HEK293 (cell line): ENCODE measurements around the gene SIK2.

ENCODE experiments used
- CTCF ChIA-PET: fragments of 350-600 bp; formaldehyde crosslinking; extraction: SDS; loops from one replicate; lab custom pipeline; 2021; ENCODE audit warnings: antibody characterized with exemption; lab: Yijun Ruan, JAX
- POLR2A ChIA-PET: fragments of 300-600 bp; formaldehyde crosslinking; extraction: SDS; loops from one replicate; lab custom pipeline; 2020; ENCODE audit warnings: antibody characterized with exemption, inconsistent platforms; lab: Yijun Ruan, JAX
- H3K27ac ChIP-seq: fragments of 200-500 bp; sonication (Bioruptor generic); 2 replicates; pipeline ENCODE4 v1.5.1; 2014; ENCODE audit warnings: low read depth, low read length, control low read depth, inconsistent platforms; ENCODE audit errors: extremely low read depth
- H3K36me3 ChIP-seq, 2 experiments: fragments of 200-500 bp in 1 of 2; sonication (Bioruptor generic) in 1 of 2; 1 replicate in 1 of 2; 2 replicates in 1 of 2; pipeline ENCODE4 v1.5.1; 2014 to 2017; ENCODE audit warnings: inconsistent platforms in 2 of 2, low read length in 2 of 2; ENCODE audit not compliant: control insufficient read depth in 2 of 2, insufficient read depth in 1 of 2
- H3K4me1 ChIP-seq: fragments of 200-500 bp; sonication (Bioruptor generic); 2 replicates; pipeline ENCODE4 v1.5.1; 2014; ENCODE audit warnings: mild to moderate bottlenecking, low read length, inconsistent platforms; ENCODE audit not compliant: control insufficient read depth, insufficient read depth
- H3K4me3 ChIP-seq: 2 replicates; pipeline ENCODE4 v1.5.1; 2011; ENCODE audit warnings: low read depth, mild to moderate bottlenecking, control low read depth, low read length, moderate library complexity
- H3K9me3 ChIP-seq: fragments of 200-500 bp; sonication (Bioruptor generic); 2 replicates; pipeline ENCODE4 v1.5.1; 2014; ENCODE audit warnings: low read depth, low read length, inconsistent platforms; ENCODE audit not compliant: control insufficient read depth, insufficient read depth
- GLI4 ChIP-seq: fragments of 450-650 bp; formaldehyde crosslinking; IDR thresholded peaks from 2 replicates; pipeline ENCODE4 v1.5.1; 2016; ENCODE audit warnings: missing biosample characterization, missing genetic modification characterization
- PRDM1 ChIP-seq: fragments of 450-650 bp; formaldehyde crosslinking; IDR thresholded peaks from 2 replicates; pipeline ENCODE4; 2016; ENCODE audit warnings: missing biosample characterization, missing genetic modification characterization
- PRDM10 ChIP-seq: fragments of 450-650 bp; formaldehyde crosslinking; IDR thresholded peaks from 2 replicates; pipeline ENCODE4 v1.5.1; 2016; ENCODE audit warnings: missing biosample characterization, missing genetic modification characterization
- PRDM2 ChIP-seq: fragments of 450-650 bp; formaldehyde crosslinking; IDR thresholded peaks from 2 replicates; pipeline ENCODE4 v1.5.1; 2016; ENCODE audit warnings: missing biosample characterization, missing genetic modification characterization, borderline replicate concordance
- SALL2 ChIP-seq: fragments of 450-650 bp; formaldehyde crosslinking; IDR thresholded peaks from 2 replicates; pipeline ENCODE4 v1.5.0; 2017; ENCODE audit warnings: missing biosample characterization, mild to moderate bottlenecking, missing genetic modification characterization, borderline replicate concordance
- TRIM28 ChIP-seq: IDR thresholded peaks from 2 replicates; pipeline ENCODE4 v1.6.1; 2011; ENCODE audit warnings: low read length, control low read depth, borderline replicate concordance
- ZFP37 ChIP-seq: fragments of 450-650 bp; formaldehyde crosslinking; IDR thresholded peaks from 2 replicates; pipeline ENCODE4 v1.5.1; 2016; ENCODE audit warnings: missing biosample characterization, missing genetic modification characterization
- ZFP41 ChIP-seq: fragments of 450-650 bp; formaldehyde crosslinking; IDR thresholded peaks from 2 replicates; pipeline ENCODE4 v1.5.1; 2016; ENCODE audit warnings: missing biosample characterization, missing genetic modification characterization, borderline replicate concordance
- ZNF138 ChIP-seq: fragments of 450-650 bp; formaldehyde crosslinking; IDR thresholded peaks from 2 replicates; pipeline ENCODE4 v1.5.1; 2016; ENCODE audit warnings: missing biosample characterization, missing genetic modification characterization, borderline replicate concordance
- ZNF221 ChIP-seq: fragments of 450-650 bp; formaldehyde crosslinking; IDR thresholded peaks from 2 replicates; pipeline ENCODE4 v1.5.1; 2017; ENCODE audit warnings: missing biosample characterization, missing genetic modification characterization, borderline replicate concordance
- ZNF350 ChIP-seq: fragments of 450-650 bp; formaldehyde crosslinking; IDR thresholded peaks from 2 replicates; pipeline ENCODE4 v1.5.0; 2017; ENCODE audit warnings: missing biosample characterization, mild to moderate bottlenecking, missing genetic modification characterization
- ZNF354C ChIP-seq: fragments of 450-650 bp; formaldehyde crosslinking; IDR thresholded peaks from 2 replicates; pipeline ENCODE4 v1.5.1; 2016; ENCODE audit warnings: missing biosample characterization, missing genetic modification characterization, low read depth, borderline replicate concordance
- ZNF610 ChIP-seq: fragments of 450-650 bp; formaldehyde crosslinking; IDR thresholded peaks from 2 replicates; pipeline ENCODE4 v1.5.1; 2016; ENCODE audit warnings: missing biosample characterization, missing genetic modification characterization, borderline replicate concordance
- TF ChIP-seq, protein P1 (sequence below): fragments of 450-650 bp; formaldehyde crosslinking; IDR thresholded peaks from 2 replicates; pipeline ENCODE4 v1.5.1; 2016; ENCODE audit warnings: missing biosample characterization, missing genetic modification characterization
- TF ChIP-seq, protein P2 (sequence below): fragments of 450-650 bp; formaldehyde crosslinking; IDR thresholded peaks from 2 replicates; pipeline ENCODE4 v1.5.1; 2016; ENCODE audit warnings: missing biosample characterization, missing genetic modification characterization, low read depth

Gene SIK2

DNA sequence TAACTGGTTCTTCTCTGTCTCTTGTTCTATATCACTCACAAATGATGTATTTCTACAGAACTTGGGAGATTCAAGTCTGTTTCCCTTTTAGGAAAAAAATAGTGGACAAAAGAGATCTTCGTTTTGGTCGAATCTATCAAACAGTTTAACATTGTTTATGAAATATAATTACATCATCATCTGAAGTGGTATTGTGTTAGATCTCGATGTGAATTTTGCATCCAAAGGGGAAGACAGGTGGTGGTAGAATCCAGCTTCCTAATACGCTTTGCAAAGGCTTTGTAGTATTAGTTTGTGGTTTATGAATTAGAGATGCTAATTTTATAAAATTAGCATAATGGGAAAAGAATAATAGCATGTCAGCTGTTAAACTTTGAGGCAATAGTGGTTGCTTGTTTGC is 3.4 kb downstream of the SIK2 start:
- H3K4me1 ChIP-seq: no peaks in the 10 kb centered on the region
- POLR2A ChIA-PET: no interaction called here

GRCh38 chr11:111606986-111607385 is 4.7 kb downstream of the SIK2 start:
- H3K36me3 ChIP-seq: no peaks in the 10 kb centered on the region
- ChIA-PET POLR2A (interaction anchor here (0.7 to 0.9 kb wide), 2 partner anchors 122 to 155 kb away, joined by 3 read pairs; no protein-coding TSS in a partner anchor), CTCF (interaction anchor here (0.6 to 1.3 kb wide), 6 partner anchors 42 to 235 kb away, joined by 3 to 6 read pairs (median 3); partner anchors contain the start of gene PPP2R1B)
- no peak overlapping the region for H3K27ac ChIP-seq
- no peak overlapping the region for H3K4me3 ChIP-seq
- no peaks in the 10 kb centered on the region for H3K4me1 ChIP-seq
- no peaks in the 10 kb centered on the region for H3K9me3 ChIP-seq
- TF ChIP-seq ZFP37 (tag by site-specific recombination) (no peak), ZNF350 (tag by site-specific recombination) (no peak), ZFP41 (tag by site-specific recombination) (no peak), PRDM1 (no peak), SALL2 (tag by site-specific recombination) (no peak), ZNF138 (no peak), PRDM2 (tag by site-specific recombination) (no peak), TRIM28 (no peak), ZNF610 (tag by site-specific recombination) (no peak), GLI4 (no peak), ZNF221 (no peak)
- TF ChIP-seq, protein P1, sequence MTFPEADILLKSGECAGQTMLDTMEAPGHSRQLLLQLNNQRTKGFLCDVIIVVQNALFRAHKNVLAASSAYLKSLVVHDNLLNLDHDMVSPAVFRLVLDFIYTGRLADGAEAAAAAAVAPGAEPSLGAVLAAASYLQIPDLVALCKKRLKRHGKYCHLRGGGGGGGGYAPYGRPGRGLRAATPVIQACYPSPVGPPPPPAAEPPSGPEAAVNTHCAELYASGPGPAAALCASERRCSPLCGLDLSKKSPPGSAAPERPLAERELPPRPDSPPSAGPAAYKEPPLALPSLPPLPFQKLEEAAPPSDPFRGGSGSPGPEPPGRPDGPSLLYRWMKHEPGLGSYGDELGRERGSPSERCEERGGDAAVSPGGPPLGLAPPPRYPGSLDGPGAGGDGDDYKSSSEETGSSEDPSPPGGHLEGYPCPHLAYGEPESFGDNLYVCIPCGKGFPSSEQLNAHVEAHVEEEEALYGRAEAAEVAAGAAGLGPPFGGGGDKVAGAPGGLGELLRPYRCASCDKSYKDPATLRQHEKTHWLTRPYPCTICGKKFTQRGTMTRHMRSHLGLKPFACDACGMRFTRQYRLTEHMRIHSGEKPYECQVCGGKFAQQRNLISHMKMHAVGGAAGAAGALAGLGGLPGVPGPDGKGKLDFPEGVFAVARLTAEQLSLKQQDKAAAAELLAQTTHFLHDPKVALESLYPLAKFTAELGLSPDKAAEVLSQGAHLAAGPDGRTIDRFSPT (tag by site-specific recombination): no peak

More for the DNA sequence above, 3.4 kb downstream of the SIK2 start:
- Histone ChIP-seq H3K4me3 (no peak overlapping the region), H3K9me3 (no peaks in the 10 kb centered on the region), H3K27ac (no peak overlapping the region), H3K36me3 (no peaks in the 10 kb centered on the region)
- TF ChIP-seq, protein P2, sequence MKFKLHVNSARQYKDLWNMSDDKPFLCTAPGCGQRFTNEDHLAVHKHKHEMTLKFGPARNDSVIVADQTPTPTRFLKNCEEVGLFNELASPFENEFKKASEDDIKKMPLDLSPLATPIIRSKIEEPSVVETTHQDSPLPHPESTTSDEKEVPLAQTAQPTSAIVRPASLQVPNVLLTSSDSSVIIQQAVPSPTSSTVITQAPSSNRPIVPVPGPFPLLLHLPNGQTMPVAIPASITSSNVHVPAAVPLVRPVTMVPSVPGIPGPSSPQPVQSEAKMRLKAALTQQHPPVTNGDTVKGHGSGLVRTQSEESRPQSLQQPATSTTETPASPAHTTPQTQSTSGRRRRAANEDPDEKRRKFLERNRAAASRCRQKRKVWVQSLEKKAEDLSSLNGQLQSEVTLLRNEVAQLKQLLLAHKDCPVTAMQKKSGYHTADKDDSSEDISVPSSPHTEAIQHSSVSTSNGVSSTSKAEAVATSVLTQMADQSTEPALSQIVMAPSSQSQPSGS (tag by site-specific recombination): peak; percentile 66
- 0 out of 2 replicates have a peak, but pooled peaks have one; percentile 32 for TF ChIP-seq PRDM10 (tag by site-specific recombination)
- no peak for TF ChIP-seq ZNF354C (tag by site-specific recombination)
- CTCF ChIA-PET: interaction anchor here (0.5 to 2.5 kb wide), 4 partner anchors 35 to 218 kb away, joined by 3 to 12 read pairs (median 4); no protein-coding TSS in a partner anchor
